ENCODE results near the gene AGBL1.

Gene AGBL1

GRCh38 chr15:86213888-86214287 is 134.2 kb downstream of the AGBL1 start:
- 0 out of 2 replicates have a peak, but pooled peaks cover 2% of the 10 kb centered on the region for H3K9me3 ChIP-seq (ENCODE audit: control insufficient read depth, insufficient read depth, low read depth, low read length)
- CTCF ChIA-PET = no interaction called here
- TF ChIP-seq KLF1 (tag by site-specific recombination; IDR thresholded peaks at IDR 0.05) (no peak), ZNF561 (tag by site-specific recombination; IDR thresholded peaks at IDR 0.05; ENCODE audit: borderline replicate concordance) (no peak), ZNF776 (tag by site-specific recombination; IDR thresholded peaks at IDR 0.05; ENCODE audit: borderline replicate concordance) (no peak), ZNF704 (tag by site-specific recombination; IDR thresholded peaks at IDR 0.05) (no peak), ZSCAN16 (tag by site-specific recombination; IDR thresholded peaks at IDR 0.05) (no peak), KLF10 (tag by site-specific recombination; IDR thresholded peaks at IDR 0.05) (no peak), ZNF521 (tag by site-specific recombination; IDR thresholded peaks at IDR 0.05) (no peak), ZNF354C (tag by site-specific recombination; IDR thresholded peaks at IDR 0.05; ENCODE audit: borderline replicate concordance, low read depth) (no peak), ZNF311 (tag by site-specific recombination; IDR thresholded peaks at IDR 0.05; ENCODE audit: borderline replicate concordance) (no peak), ZNF10 (tag by site-specific recombination; IDR thresholded peaks at IDR 0.05) (no peak)
- TF ChIP-seq, protein P1, sequence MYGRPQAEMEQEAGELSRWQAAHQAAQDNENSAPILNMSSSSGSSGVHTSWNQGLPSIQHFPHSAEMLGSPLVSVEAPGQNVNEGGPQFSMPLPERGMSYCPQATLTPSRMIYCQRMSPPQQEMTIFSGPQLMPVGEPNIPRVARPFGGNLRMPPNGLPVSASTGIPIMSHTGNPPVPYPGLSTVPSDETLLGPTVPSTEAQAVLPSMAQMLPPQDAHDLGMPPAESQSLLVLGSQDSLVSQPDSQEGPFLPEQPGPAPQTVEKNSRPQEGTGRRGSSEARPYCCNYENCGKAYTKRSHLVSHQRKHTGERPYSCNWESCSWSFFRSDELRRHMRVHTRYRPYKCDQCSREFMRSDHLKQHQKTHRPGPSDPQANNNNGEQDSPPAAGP (tag by site-specific recombination; IDR thresholded peaks at IDR 0.05) = no peak
- H3K4me3 ChIP-seq (ENCODE audit: low read depth, low read length) = no peak overlapping the region
- H3K4me1 ChIP-seq (ENCODE audit: control insufficient read depth, insufficient read depth, low read length) = no peaks in the 10 kb centered on the region
- POLR2A ChIA-PET = no interaction called here
- H3K36me3 ChIP-seq (ENCODE audit: control insufficient read depth in 2 of 2, insufficient read depth in 1 of 2, low read length in 2 of 2) = no peaks in the 10 kb centered on the region
- H3K27ac ChIP-seq (ENCODE audit: extremely low read depth, low read depth, low read length) = no peak overlapping the region

- Histone ChIP-seq H3K4me3 (ENCODE audit: low read depth, low read length) (no peak overlapping the region), H3K4me1 (ENCODE audit: control insufficient read depth, insufficient read depth, low read length) (no peaks in the 10 kb centered on the region), H3K9me3 (ENCODE audit: control insufficient read depth, insufficient read depth, low read depth, low read length) (no peaks in the 10 kb centered on the region), H3K27ac (ENCODE audit: extremely low read depth, low read depth, low read length) (no peak overlapping the region), H3K36me3 (ENCODE audit: control insufficient read depth in 2 of 2, insufficient read depth in 1 of 2, low read length in 2 of 2) (no peaks in the 10 kb centered on the region)
- no peak for TF ChIP-seq ZNF830 (tag by site-specific recombination; IDR thresholded peaks at IDR 0.05; ENCODE audit: low read depth)
- TF ChIP-seq ZSCAN4 (tag by site-specific recombination; IDR thresholded peaks at IDR 0.05) = no peak
- TF ChIP-seq ZNF521 (tag by site-specific recombination; IDR thresholded peaks at IDR 0.05) = no peak
- TF ChIP-seq SCRT1 (tag by site-specific recombination; IDR thresholded peaks at IDR 0.05; ENCODE audit: borderline replicate concordance) = no peak
- TF ChIP-seq, protein P2, sequence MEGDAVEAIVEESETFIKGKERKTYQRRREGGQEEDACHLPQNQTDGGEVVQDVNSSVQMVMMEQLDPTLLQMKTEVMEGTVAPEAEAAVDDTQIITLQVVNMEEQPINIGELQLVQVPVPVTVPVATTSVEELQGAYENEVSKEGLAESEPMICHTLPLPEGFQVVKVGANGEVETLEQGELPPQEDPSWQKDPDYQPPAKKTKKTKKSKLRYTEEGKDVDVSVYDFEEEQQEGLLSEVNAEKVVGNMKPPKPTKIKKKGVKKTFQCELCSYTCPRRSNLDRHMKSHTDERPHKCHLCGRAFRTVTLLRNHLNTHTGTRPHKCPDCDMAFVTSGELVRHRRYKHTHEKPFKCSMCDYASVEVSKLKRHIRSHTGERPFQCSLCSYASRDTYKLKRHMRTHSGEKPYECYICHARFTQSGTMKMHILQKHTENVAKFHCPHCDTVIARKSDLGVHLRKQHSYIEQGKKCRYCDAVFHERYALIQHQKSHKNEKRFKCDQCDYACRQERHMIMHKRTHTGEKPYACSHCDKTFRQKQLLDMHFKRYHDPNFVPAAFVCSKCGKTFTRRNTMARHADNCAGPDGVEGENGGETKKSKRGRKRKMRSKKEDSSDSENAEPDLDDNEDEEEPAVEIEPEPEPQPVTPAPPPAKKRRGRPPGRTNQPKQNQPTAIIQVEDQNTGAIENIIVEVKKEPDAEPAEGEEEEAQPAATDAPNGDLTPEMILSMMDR (tag by site-specific recombination; IDR thresholded peaks at IDR 0.05) = no peak
- no peak for TF ChIP-seq ZBTB21 (tag by site-specific recombination; IDR thresholded peaks at IDR 0.05)
- no peak for TF ChIP-seq ZNF138 (tag by site-specific recombination; IDR thresholded peaks at IDR 0.05; ENCODE audit: borderline replicate concordance)
- no peak for TF ChIP-seq ZNF677 (tag by site-specific recombination; IDR thresholded peaks at IDR 0.05)
- ChIA-PET POLR2A (no interaction called here), CTCF (interaction anchor here (0.8 to 3.7 kb wide), 4 partner anchors 9 to 367 kb away, joined by 3 to 22 read pairs (median 4); no protein-coding TSS in a partner anchor)
Measured at GRCh38 chr15:86221119-86221518, 141.4 kb downstream of the AGBL1 start.
